HG03025 (cell line): ENCODE results near the gene PEX10.

Experiments
- ATAC-seq: cut with Tn5 transposase; IDR thresholded peaks from one replicate; pipeline ENCODE4 v1.9.1; 2021; ENCODE audit warnings: mild to moderate bottlenecking, moderate library complexity; ENCODE audit not compliant: unreplicated experiment, low FRiP score

PEX10 gene

DNA sequence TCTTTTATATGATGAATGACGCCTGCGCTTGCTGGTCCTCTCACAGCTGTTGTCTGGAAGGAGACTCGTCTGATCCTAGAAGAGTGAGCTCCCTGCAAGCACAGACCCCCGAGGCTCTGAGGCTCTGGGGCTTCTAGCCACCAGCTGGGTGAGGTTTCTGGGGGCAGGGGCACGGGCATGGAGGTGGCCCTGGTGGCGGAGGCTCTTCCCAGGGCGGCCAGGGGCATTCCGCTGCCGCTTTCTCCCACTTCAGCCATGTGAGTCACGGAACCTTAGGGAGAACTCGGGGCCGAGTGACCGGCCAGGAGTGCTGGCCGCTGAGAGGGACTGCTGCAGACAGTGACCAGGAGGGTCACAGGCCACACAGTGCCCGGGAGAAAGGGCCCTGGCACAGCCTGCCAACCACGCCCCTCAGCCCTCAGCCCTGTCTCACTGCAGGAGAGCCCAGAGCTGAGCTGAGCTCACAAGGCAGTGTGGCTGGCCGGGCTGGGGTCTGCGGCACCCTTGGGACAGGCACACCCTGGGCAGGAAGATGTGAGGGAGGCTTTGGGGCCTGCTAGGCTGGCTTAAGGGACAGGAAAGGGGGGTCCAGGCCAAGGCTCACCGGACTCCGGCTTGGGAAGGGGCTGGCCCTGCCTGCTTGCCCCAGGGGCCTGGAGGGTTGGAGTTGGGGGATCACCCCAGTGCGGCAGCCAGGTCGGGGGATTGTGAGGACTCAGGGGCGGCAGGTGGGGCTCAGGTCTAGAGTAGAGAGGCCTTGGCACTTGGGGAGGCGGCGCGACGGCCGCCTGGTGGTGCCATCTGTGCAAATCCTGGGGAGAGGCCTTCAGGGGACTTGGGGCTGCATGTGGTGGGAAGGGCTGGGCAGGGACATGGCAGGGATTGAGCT is 56.7 kb downstream of the PEX10 start:
- ATAC-seq, result no peak

DNA sequence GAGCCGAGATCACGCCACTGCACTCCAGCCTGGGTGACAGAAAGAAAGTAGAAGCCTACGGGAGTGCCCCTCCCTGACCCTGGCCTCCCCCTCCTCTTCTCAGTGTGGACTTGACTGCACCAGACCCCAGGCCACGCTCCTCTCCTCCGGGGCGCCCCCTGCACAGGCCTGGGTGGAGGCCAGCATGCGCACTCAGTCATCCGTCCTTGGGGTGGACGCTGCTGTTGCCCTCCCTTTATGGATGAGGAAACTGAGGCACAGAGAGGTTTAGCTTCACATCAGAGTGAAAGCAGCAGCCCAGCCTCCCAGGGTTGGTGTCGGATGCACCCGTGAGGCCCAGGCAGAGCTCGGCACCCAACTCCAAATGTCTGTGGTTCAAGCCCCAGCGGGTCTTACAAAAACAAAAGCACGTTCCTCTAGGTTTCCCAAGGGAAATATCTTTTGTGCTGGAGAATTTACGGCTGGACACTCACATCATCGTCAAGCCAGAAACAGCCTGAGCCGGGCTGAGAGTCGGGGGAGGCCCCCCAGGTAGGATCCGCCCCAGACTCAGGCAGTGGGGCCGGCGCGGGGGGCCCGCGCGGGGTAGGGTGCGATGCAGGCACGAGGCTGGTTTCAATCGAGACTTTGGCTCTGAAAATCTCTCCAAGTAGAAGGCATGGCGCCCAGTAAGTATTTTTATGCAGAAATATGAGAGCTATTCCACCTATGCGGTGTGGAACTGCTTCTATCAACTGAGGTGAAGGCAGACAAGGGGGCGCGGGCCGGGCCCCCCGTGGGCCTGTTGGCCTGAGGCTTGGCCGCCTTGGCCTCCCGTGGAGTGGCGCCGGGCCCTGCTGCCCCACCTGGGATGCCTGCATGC is 57.6 kb downstream of the PEX10 start:
- no peak for ATAC-seq
